ENCODE results near the gene SNUPN. TPM values are rescaled to one million over a fixed set of nuclear protein-coding genes. Genes with fewer than 3 reads are reported as not detected.
A peak's percentile ranks its signal among the peaks of the same experiment; 100 is the strongest.

Gene SNUPN
- total RNA-seq, 4 donors from 2014 or later: 2.0 to 35.8 (median 29.1) TPM

GRCh38 chr15:75654201-75654907, 28.8 kb upstream of the SNUPN start:
- no peak overlapping the region for H3K4me3 ChIP-seq
- H3K36me3 ChIP-seq: no peaks in the 10 kb centered on the region
- intact Hi-C loops (cut with DNase I; ENCODE audit: low total_unique reads): no loop called here
- H3K4me1 ChIP-seq: peaks cover 2 to 61% of the 10 kb centered on the region in 2 donors
- DNase-seq: no peak
- H3K27ac ChIP-seq: peak overlapping the region; percentile 3 to 8
- no peaks in the 10 kb centered on the region for H3K27me3 ChIP-seq
- no peak for TF ChIP-seq POLR2A (IDR thresholded peaks at IDR 0.05)
- TF ChIP-seq, protein P1, sequence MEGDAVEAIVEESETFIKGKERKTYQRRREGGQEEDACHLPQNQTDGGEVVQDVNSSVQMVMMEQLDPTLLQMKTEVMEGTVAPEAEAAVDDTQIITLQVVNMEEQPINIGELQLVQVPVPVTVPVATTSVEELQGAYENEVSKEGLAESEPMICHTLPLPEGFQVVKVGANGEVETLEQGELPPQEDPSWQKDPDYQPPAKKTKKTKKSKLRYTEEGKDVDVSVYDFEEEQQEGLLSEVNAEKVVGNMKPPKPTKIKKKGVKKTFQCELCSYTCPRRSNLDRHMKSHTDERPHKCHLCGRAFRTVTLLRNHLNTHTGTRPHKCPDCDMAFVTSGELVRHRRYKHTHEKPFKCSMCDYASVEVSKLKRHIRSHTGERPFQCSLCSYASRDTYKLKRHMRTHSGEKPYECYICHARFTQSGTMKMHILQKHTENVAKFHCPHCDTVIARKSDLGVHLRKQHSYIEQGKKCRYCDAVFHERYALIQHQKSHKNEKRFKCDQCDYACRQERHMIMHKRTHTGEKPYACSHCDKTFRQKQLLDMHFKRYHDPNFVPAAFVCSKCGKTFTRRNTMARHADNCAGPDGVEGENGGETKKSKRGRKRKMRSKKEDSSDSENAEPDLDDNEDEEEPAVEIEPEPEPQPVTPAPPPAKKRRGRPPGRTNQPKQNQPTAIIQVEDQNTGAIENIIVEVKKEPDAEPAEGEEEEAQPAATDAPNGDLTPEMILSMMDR (IDR thresholded peaks at IDR 0.05): no peak
- no peaks in the 10 kb centered on the region for H3K9me3 ChIP-seq

DNA sequence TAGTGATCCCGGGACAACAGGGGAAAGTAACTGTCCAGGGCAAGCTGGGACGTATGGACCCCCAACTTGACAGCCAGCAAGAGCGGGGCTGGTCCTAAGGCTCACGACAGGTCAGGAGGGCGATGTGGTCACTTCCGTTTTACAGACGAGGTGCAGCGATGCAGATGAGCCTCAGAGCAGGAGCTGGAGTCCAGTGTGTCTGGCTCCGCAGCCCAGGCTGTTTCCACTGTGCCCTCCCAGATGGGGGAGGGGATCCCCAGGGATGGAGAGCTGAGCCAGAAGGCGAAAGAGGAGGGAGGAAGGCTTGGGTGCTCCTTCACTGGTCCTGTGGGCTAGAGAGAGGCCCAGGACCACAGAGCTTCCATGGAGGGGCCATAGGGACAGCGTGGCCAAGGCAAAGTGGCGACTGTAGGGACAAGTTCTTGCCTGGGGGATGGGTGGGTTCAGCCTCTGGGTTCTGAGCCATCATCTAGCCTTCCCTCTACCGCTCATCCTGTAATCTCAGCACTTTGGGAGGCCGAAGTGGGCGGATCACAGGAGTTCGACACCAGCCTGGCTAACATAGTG, 27.9 kb upstream of the SNUPN start:
- Histone ChIP-seq H3K27me3 (no peaks in the 10 kb centered on the region), H3K9me3 (no peaks in the 10 kb centered on the region), H3K4me1 (peaks cover 2 to 54% of the 10 kb centered on the region in 2 donors), H3K4me3 (no peak overlapping the region), H3K27ac (peak overlapping the region; percentile 61 to 73), H3K36me3 (no peaks in the 10 kb centered on the region)
- TF ChIP-seq POLR2A (IDR thresholded peaks at IDR 0.05): no peak
- TF ChIP-seq, protein P1 (IDR thresholded peaks at IDR 0.05): no peak
- DNase-seq: no peak
- intact Hi-C loops (cut with DNase I; ENCODE audit: low total_unique reads): no loop called here

GRCh38 chr15:75651810-75652543, 26.5 kb upstream of the SNUPN start:
- Histone ChIP-seq H3K36me3 (no peaks in the 10 kb centered on the region), H3K27ac (peak overlapping the region; percentile 61 to 73), H3K9me3 (no peaks in the 10 kb centered on the region), H3K27me3 (no peaks in the 10 kb centered on the region), H3K4me1 (peaks cover 2 to 54% of the 10 kb centered on the region in 2 donors), H3K4me3 (peak overlapping the region; percentile 19 to 30)
- TF ChIP-seq, protein P1 (IDR thresholded peaks at IDR 0.05): no peak
- no peak for TF ChIP-seq POLR2A (IDR thresholded peaks at IDR 0.05)
- intact Hi-C loops (cut with DNase I; ENCODE audit: low total_unique reads): no loop called here
- DNase-seq: no peak

DNA sequence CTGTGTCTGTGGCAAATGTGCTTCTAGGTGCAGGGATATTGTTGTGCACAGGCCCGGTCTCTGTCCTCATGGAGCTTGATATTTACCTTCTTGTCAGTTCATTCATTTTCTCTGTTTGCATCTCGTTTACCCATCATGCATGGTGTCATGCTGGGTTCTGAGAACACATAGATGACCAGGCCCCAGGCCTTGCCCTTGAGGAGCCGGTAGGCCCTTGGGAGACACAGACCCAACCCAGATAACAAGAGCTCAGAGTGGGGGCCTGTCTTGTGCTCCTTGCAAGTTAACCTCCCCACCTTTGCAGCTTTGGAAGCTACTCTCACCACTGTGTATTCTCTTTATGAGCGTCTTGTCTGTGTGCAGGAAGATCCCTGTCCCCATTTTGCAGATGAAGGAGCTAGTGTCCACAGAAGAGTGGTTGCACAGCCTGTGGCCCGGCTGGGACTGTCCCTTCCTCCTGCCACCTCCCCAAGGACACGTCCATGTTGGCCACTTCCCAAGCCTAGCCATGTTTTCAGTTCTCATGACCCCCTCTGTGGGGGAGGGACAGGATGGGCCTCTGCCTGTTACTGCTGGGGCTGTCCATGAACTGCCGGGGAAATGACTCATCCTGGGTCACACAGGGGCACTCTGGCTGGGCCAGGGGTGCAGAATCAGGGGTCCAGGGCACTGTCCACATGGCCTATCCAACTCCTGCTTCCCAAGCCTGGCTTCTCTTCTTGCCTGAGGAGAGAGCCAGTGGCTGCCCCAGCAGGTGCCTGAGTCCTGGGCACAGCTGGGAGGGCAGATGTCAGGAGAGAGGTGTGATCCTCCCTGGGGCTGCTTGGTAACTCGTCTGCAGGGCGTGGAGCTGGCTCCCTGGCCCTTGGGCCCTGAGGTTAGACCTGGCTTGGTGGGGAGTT, 25.6 kb upstream of the SNUPN start:
- intact Hi-C loops (cut with DNase I; ENCODE audit: low total_unique reads): no loop called here
- Histone ChIP-seq H3K36me3 (no peaks in the 10 kb centered on the region), H3K4me3 (peak overlapping the region; percentile 19 to 30), H3K9me3 (no peaks in the 10 kb centered on the region), H3K27me3 (no peaks in the 10 kb centered on the region), H3K27ac (peak overlapping the region; percentile 61 to 73), H3K4me1 (peaks cover 2 to 62% of the 10 kb centered on the region in 2 donors)
- no peak for DNase-seq
- no peak for TF ChIP-seq POLR2A (IDR thresholded peaks at IDR 0.05)
- TF ChIP-seq, protein P1 (IDR thresholded peaks at IDR 0.05): no peak

All from uterus (tissue), 4 donors.